Astrocyte (in vitro differentiated cells and primary cell): Measurements from ENCODE around the gene EOGT. TPM values are rescaled to one million over a fixed set of nuclear protein-coding genes. Genes with fewer than 3 reads are reported as not detected.

Experiments
- DNase-seq: peaks from one replicate; pipeline ENCODE4 v3.0.0-alpha.2; 2010; ENCODE audit warnings: low read depth
- FAIRE-seq: peaks from 2 replicates; lab custom pipeline; 2011; peaks lifted over from hg19 to GRCh38; lab: Jason Lieb, UNC
- H2AFZ ChIP-seq: 2 replicates; pipeline ENCODE4 v1.6.0; 2012; ENCODE audit warnings: low read depth, low read length, inconsistent platforms
- H3K27ac ChIP-seq: 2 replicates; pipeline ENCODE4 v1.5.1; 2011; ENCODE audit warnings: low read depth, low read length, inconsistent platforms
- H3K27me3 ChIP-seq: 2 replicates; pipeline ENCODE4 v1.6.0; 2011; ENCODE audit warnings: low read length, inconsistent platforms; ENCODE audit not compliant: insufficient read depth
- H3K36me3 ChIP-seq: 2 replicates; pipeline ENCODE4 v1.5.1; 2011; ENCODE audit warnings: low read length, inconsistent platforms; ENCODE audit not compliant: insufficient read depth
- H3K4me1 ChIP-seq: 2 replicates; pipeline ENCODE4 v1.5.1; 2011; ENCODE audit warnings: low read length, inconsistent platforms; ENCODE audit not compliant: insufficient read depth
- H3K4me2 ChIP-seq: 2 replicates; pipeline ENCODE4 v1.6.0; 2012; ENCODE audit warnings: low read length, inconsistent platforms
- H3K4me3 ChIP-seq: 2 replicates; pipeline ENCODE4 v1.5.1; 2011; ENCODE audit warnings: low read depth, mild to moderate bottlenecking, low read length, inconsistent platforms; ENCODE audit not compliant: insufficient read depth
- H3K79me2 ChIP-seq: 2 replicates; pipeline ENCODE4 v1.6.0; 2012; ENCODE audit warnings: mild to moderate bottlenecking, low read length, inconsistent platforms; ENCODE audit not compliant: insufficient read depth
- H3K9ac ChIP-seq: 2 replicates; pipeline ENCODE4 v1.6.0; 2012; ENCODE audit warnings: mild to moderate bottlenecking, low read length, inconsistent platforms
- H3K9me3 ChIP-seq: 2 replicates; pipeline ENCODE4 v1.5.1; 2012; ENCODE audit warnings: low read depth, mild to moderate bottlenecking, low read length, inconsistent platforms; ENCODE audit not compliant: insufficient read depth
- H4K20me1 ChIP-seq: 2 replicates; pipeline ENCODE4 v1.6.0; 2012; ENCODE audit warnings: low read length, inconsistent platforms; ENCODE audit not compliant: insufficient read depth
- H3K27ac Mint-ChIP-seq: one replicate; pipeline ENCODE4 v1.8.0; 2021; ENCODE audit warnings: mild to moderate bottlenecking, mixed read lengths; ENCODE audit not compliant: unreplicated experiment
- H3K27me3 Mint-ChIP-seq: one replicate; pipeline ENCODE4 v1.8.0; 2021; ENCODE audit warnings: low read depth, mixed read lengths; ENCODE audit not compliant: unreplicated experiment
- H3K36me3 Mint-ChIP-seq: one replicate; pipeline ENCODE4 v1.8.0; 2021; ENCODE audit warnings: low read depth, mixed read lengths; ENCODE audit not compliant: unreplicated experiment
- H3K4me1 Mint-ChIP-seq: one replicate; pipeline ENCODE4 v1.8.0; 2021; ENCODE audit warnings: low read depth, mixed read lengths; ENCODE audit not compliant: unreplicated experiment
- H3K4me3 Mint-ChIP-seq: one replicate; pipeline ENCODE4 v1.8.0; 2021; ENCODE audit warnings: mild to moderate bottlenecking, moderate library complexity, mixed read lengths; ENCODE audit not compliant: unreplicated experiment
- H3K9me3 Mint-ChIP-seq: one replicate; pipeline ENCODE4 v1.8.0; 2021; ENCODE audit warnings: mild to moderate bottlenecking, mixed read lengths; ENCODE audit not compliant: unreplicated experiment
- CTCF ChIP-seq: IDR thresholded peaks from 2 replicates; pipeline ENCODE4 v1.5.1; 2011; ENCODE audit warnings: low read depth, mild to moderate bottlenecking, inconsistent platforms, low read length, moderate library complexity; ENCODE audit not compliant: insufficient read depth
- EZH2 ChIP-seq: IDR thresholded peaks from 2 replicates; pipeline ENCODE4 v1.6.1; 2012; ENCODE audit warnings: mild to moderate bottlenecking, low read length, inconsistent platforms; ENCODE audit not compliant: insufficient read depth
- total RNA-seq: library from RNA; stranded (reverse); gene quantifications from 2 replicates; pipeline ENCODE4 v1.2.1, GENCODE V29; 2021

EOGT gene
- total RNA-seq, 1 donor from 2014 or later = 32.3 TPM

- Histone ChIP-seq H3K27ac (no peak overlapping the region), H3K9ac (no peak overlapping the region), H3K79me2 (no peaks in the 10 kb centered on the region), H3K4me2 (no peak overlapping the region), H3K4me1 (peaks cover 15% of the 10 kb centered on the region), H3K36me3 (peaks cover 47% of the 10 kb centered on the region), H3K27me3 (no peaks in the 10 kb centered on the region), H4K20me1 (peaks cover 15% of the 10 kb centered on the region), H3K4me3 (no peak overlapping the region), H3K9me3 (no peaks in the 10 kb centered on the region), H2AFZ (no peak overlapping the region)
- H3K27ac Mint-ChIP-seq = no peak overlapping the region
- no peaks in the 10 kb centered on the region for H3K27me3 Mint-ChIP-seq
- no peak overlapping the region for H3K4me3 Mint-ChIP-seq
- no peak for TF ChIP-seq EZH2
- no peak for FAIRE-seq
- H3K9me3 Mint-ChIP-seq = no peaks in the 10 kb centered on the region
- H3K4me1 Mint-ChIP-seq = no peaks in the 10 kb centered on the region
- H3K36me3 Mint-ChIP-seq = peaks cover 28% of the 10 kb centered on the region
- no peak for DNase-seq
Observed at GRCh38 chr3:68999158-68999557, 14.3 kb downstream of the EOGT start.

GRCh38 chr3:68997887-68998286, 15.6 kb downstream of the EOGT start:
- Histone ChIP-seq H3K27ac (no peak overlapping the region), H2AFZ (no peak overlapping the region), H4K20me1 (peaks cover 15% of the 10 kb centered on the region), H3K36me3 (peaks cover 35% of the 10 kb centered on the region), H3K9ac (no peak overlapping the region), H3K4me3 (no peak overlapping the region), H3K9me3 (no peaks in the 10 kb centered on the region), H3K27me3 (no peaks in the 10 kb centered on the region), H3K79me2 (no peaks in the 10 kb centered on the region), H3K4me2 (no peak overlapping the region), H3K4me1 (peaks cover 15% of the 10 kb centered on the region)
- no peak overlapping the region for H3K4me3 Mint-ChIP-seq
- TF ChIP-seq CTCF = no peak
- TF ChIP-seq EZH2 = no peak
- H3K9me3 Mint-ChIP-seq = no peaks in the 10 kb centered on the region
- H3K4me1 Mint-ChIP-seq = no peaks in the 10 kb centered on the region
- H3K27ac Mint-ChIP-seq = no peak overlapping the region
- H3K36me3 Mint-ChIP-seq = peaks cover 36% of the 10 kb centered on the region
- FAIRE-seq (no peak), DNase-seq (no peak)
- no peaks in the 10 kb centered on the region for H3K27me3 Mint-ChIP-seq

GRCh38 chr3:68996356-68996995, 17.0 kb downstream of the EOGT start:
- DNase-seq (peak; percentile 75), FAIRE-seq (no peak)
- no peak overlapping the region for H2AFZ ChIP-seq
- H3K27me3 ChIP-seq = no peaks in the 10 kb centered on the region
- Mint-ChIP-seq H3K27ac (no peak overlapping the region), H3K36me3 (peaks cover 46% of the 10 kb centered on the region), H3K27me3 (no peaks in the 10 kb centered on the region), H3K9me3 (no peaks in the 10 kb centered on the region), H3K4me1 (no peaks in the 10 kb centered on the region), H3K4me3 (no peak overlapping the region)
- peaks cover 15% of the 10 kb centered on the region for H4K20me1 ChIP-seq
- no peak overlapping the region for H3K4me3 ChIP-seq
- H3K9ac ChIP-seq = no peak overlapping the region
- no peaks in the 10 kb centered on the region for H3K9me3 ChIP-seq
- no peak overlapping the region for H3K27ac ChIP-seq
- H3K79me2 ChIP-seq = no peaks in the 10 kb centered on the region
- peaks cover 26% of the 10 kb centered on the region for H3K36me3 ChIP-seq
- H3K4me1 ChIP-seq = peaks cover 15% of the 10 kb centered on the region
- TF ChIP-seq EZH2 (no peak), CTCF (no peak)
- peak overlapping the region; percentile 41 for H3K4me2 ChIP-seq
